Measurements from ENCODE around the gene PRKCE.

PRKCE gene

DNA sequence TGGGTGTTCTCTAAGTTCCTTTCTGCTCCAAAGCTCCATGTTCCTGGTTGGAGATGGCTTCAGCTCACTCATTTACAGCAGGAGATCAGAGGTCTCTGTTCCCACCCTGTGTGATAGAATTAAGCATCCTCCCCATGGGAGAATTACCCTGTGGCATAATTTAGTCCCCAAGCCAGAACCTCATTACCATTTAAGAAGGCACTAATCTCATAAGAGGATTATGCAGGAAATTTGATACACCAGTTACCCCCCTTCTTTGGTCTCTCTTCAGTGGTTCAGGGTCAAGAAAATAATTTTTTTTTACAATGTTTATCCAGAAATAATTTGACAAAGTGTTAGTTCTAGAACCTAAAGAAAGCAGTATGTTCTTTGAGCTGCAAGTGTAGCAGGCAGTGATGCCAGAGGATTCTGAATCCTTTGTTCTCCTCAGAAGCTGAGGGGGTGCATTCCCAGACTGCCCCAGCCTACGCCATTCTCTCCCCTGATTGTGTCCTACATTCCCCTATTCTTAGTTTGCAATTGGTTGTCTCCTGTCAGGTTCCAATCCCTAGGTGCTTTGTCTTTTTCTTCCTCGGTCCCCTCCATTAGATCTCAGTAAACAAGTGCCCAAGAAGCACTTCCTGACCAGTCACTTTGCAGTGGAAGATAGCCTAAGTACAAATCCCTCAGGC lies 163.6 kb downstream of the PRKCE start:
- no peak for DNase-seq

GRCh38 chr2:45816272-45816671 lies 164.8 kb downstream of the PRKCE start:
- DNase-seq, result no peak

- DNase-seq, result no peak
Observed at GRCh38 chr2:45818591-45818990, 167.1 kb downstream of the PRKCE start.

GRCh38 chr2:45820048-45820447 lies 168.6 kb downstream of the PRKCE start:
- no peak for DNase-seq

- DNase-seq, result no peak
Observed at GRCh38 chr2:45821558-45822271, 170.2 kb downstream of the PRKCE start.

- no peak for DNase-seq
Observed at GRCh38 chr2:45822272-45822630, 170.8 kb downstream of the PRKCE start.

- no peak for DNase-seq
Observed at GRCh38 chr2:45823723-45824206, 172.3 kb downstream of the PRKCE start.

- no peak for DNase-seq
Observed at GRCh38 chr2:45825001-45825651, 173.7 kb downstream of the PRKCE start.

GRCh38 chr2:45826460-45826859 lies 175.0 kb downstream of the PRKCE start:
- DNase-seq, result no peak

DNA sequence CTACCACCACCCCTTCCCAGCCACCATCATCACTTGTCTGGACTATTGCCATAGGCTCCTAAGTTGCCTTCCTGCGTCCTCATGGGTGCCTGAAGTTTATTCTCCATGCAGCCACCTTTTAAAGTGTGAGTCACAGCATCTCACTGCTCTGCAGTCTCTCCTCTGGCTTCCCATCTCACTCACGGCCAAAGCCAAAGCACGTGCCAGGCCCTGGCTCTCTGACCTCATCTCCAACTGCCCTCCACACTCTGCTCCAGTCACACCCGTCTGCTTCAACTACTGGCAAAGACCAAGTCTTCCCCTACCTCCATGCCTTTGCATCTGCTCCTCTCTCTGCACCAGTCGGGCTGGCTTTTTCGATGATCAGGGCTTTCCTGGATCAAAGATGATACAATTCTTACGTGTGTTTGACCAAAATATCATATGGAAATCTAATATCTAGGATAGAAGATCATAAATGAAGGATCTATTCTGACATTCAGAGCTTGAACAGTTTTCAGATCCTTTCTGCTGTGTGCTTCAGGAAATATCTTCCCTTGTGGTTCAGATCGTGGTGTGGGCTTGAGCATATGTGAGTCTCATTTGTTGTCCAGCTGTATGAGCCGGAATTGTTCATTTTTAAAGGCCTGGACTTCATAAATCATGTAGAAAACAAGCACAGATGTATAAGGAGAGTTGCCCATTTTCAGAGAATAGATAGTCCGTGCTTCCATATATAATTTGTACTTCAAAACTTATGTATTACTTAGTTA lies 175.6 kb downstream of the PRKCE start:
- no peak for DNase-seq

DNA sequence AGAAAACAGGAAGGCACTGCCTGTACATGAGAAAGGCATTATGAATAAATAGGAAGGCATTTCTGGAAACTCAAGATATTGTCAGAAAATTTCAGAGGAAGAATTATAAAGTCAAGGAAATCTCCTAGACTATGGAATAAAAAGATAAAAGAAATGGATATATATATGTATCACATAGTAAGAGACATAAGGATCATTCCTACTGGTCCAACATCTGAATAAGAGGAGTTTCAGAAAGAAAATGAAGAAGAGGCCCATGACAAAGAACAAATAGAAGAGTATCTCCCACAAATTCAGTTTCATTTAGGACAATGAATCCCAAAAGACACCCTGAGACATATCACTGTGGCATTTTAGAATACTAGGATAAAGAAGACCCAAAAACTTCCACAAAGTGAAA lies 178.8 kb downstream of the PRKCE start:
- no peak for DNase-seq

GRCh38 chr2:45833301-45833967 lies 182.0 kb downstream of the PRKCE start:
- no peak for DNase-seq

- DNase-seq, result no peak
Observed at GRCh38 chr2:45833968-45834344, 182.5 kb downstream of the PRKCE start.

DNA sequence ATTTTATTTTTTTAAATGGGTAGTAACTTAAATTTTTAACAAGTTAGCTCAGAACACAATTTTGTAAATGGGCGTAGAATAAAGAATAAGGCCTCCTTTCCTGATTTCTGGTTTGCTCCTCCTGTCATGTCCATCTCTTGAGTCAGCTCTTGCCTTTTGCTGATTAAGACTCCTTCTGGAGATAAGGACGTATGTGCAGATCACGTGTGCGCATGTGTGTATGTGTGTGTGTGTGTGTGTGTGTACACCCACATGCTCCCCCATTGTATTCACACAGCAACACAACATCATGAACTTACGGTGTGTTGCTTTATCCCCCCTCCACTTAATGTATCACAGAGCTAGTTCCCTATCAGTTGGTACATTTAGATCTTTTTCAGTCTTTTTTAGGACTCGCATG lies 182.9 kb downstream of the PRKCE start:
- DNase-seq, result no peak

- no peak for DNase-seq
Observed at GRCh38 chr2:45834858-45835257, 183.4 kb downstream of the PRKCE start.

- DNase-seq, result no peak
Observed at GRCh38 chr2:45836316-45836715, 184.8 kb downstream of the PRKCE start.

DNA sequence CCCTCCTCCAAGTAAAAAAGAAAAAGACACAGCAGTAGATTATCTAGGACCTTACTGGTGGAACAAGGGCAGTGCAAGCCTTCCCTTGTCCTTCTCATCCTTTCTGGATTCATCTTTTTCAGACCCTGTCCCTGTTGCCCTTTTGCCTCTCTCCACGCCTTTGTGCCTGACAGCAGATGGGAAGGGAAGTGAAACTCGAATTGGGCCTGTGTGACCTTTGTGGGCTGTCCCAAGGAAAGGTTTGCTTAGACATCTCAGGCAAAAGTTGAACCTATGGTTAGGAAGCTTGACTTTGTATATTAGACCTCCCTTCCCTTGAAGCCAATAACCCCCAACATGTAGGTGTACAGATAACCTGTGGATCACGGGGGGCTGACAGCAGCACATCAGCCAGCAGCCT lies 185.3 kb downstream of the PRKCE start:
- DNase-seq, result no peak

DNA sequence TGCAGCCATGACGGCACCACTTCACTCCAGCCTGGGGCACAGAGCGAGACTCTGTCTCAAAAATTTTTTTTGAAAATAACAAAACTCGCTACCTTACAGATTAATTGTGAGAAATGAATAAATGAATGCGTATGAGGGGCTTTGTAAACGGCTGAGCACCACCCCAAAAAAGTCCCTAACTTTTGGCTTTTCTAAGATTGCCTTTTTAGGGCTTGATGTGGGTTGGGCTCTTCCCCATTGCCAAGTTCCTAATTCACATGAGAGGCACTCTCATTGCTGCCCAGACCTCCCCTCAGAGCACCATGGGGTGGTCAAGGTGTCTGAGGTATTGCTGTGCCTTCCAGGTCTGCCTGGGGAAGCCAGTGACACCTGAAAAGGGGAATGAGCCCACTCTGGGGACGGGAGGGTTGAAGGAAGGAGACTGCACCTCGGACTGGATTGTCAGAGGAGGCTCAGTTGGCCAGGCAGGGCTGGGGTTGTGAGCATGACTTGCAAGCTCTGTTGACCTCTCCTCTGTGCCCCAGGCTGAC lies 186.4 kb downstream of the PRKCE start:
- no peak for DNase-seq

- no peak for DNase-seq
Observed at GRCh38 chr2:45839508-45840251, 188.2 kb downstream of the PRKCE start.

GRCh38 chr2:45840481-45840880 lies 189.0 kb downstream of the PRKCE start:
- DNase-seq, result no peak

DNA sequence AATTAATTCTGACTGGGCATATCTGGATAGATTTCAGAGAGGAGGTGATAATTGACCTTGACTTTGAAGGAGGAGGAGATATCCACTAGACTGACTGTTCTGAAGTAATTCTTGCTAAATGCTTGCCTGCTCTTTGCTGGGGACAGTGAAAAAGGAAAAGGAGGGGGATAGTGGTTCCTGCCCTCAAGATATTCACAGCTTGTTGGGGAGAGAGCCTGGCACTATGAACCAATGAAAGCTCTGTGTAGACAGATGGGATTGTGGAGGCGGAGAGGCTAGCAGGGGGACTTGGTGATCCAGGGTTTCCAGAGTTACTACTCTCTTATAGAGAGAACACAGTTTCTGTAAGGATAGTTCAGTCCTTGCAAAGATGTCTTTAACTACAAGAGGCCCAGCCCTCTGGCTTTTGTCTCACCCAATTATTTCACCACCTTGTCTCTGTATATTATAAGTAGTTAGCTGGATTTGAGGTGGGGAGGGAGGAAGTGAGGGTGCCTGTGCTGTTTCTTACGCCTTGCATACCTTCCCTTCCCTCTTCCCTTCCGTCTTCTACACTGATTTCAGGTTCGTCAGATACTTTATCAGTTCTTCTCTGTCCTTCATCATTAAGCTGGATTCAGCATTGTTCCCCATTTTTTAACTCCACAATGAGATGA lies 190.4 kb downstream of the PRKCE start:
- DNase-seq, result no peak
